Peyer's patch (tissue), 4 donors: ENCODE measurements around the gene GRIA3. TPM values are rescaled to one million over a fixed set of nuclear protein-coding genes. Genes with fewer than 3 reads are reported as not detected.

Experiments
- DNase-seq, 3 donors: peaks; one replicate each; pipeline ENCODE4 v3.0.0-alpha.2; 2017 to 2019
- H3K27ac ChIP-seq, 4 donors: fragments of 200-600 bp; sonication (generic); one replicate each; pipeline ENCODE4 v1.5.1; 2016 to 2019
- H3K27me3 ChIP-seq, 2 donors: fragments of 200-600 bp; sonication (generic); one replicate each; pipeline ENCODE4 v1.5.1; 2019
- H3K36me3 ChIP-seq, 3 donors: fragments of 200-600 bp; sonication (generic); one replicate each; pipeline ENCODE4 v1.5.1; 2016 to 2019
- H3K4me1 ChIP-seq, 4 donors: fragments of 200-600 bp; sonication (generic); one replicate each; pipeline ENCODE4 v1.5.1; 2016 to 2019
- H3K4me3 ChIP-seq, 4 donors: fragments of 200-600 bp; sonication (generic); 1 replicate in 3 of 4; 2 replicates in 1 of 4; pipeline ENCODE4 v1.5.1; 2016 to 2019; ENCODE audit warnings: mild to moderate bottlenecking in 1 of 4
- H3K9me3 ChIP-seq, 4 donors: fragments of 200-600 bp; sonication (generic); one replicate each; pipeline ENCODE4 v1.5.1; 2016 to 2019; ENCODE audit warnings: mild to moderate bottlenecking in 1 of 4
- CTCF ChIP-seq, 6 experiments: fragments of 450-650 bp in 4 of 6; fragments of 200-600 bp in 2 of 6; sonication (generic) in 1 of 6; IDR thresholded peaks; one replicate each; pipeline ENCODE4 v1.5.1; 2017 to 2019; ENCODE audit warnings: antibody characterized with exemption in 6 of 6, mild to moderate bottlenecking in 3 of 6, moderate library complexity in 1 of 6
- POLR2A ChIP-seq, 2 donors: fragments of 450-650 bp; IDR thresholded peaks; one replicate each; pipeline ENCODE4 v1.5.1; 2017; ENCODE audit warnings: antibody characterized with exemption in 2 of 2, mild to moderate bottlenecking in 2 of 2, moderate library complexity in 2 of 2
- total RNA-seq, 4 donors: library from RNA; depleted of rRNA; stranded (reverse); fragments of >200 nt; gene quantifications; one replicate each; pipeline ENCODE4 v1.1.0, GENCODE V29; 2016

The GRIA3 gene
- total RNA-seq, 4 donors from 2014 or later = 0.47 to 12.4 TPM; not detected in 2

DNA sequence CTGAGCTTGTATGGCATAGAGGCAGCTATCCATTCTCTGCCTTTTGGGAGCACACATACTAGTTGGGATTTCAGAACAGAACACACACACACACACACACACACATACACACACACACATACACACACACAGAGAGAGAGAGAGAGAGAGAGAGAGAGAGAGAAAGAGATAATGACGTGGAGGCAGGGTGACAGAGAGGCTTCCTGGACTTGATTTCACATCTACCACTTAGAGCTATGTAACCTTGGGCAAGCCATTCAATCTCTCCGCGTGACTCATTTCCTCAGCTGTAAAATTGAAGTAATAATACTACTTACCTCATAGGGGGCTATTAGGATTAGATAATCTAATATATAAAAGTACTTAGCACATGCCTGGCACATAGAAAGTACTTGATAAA lies 12.3 kb upstream of the GRIA3 start:
- Histone ChIP-seq H3K4me3 (no peak overlapping the region), H3K9me3 (no peaks in the 10 kb centered on the region), H3K27ac (no peak overlapping the region), H3K36me3 (no peaks in the 10 kb centered on the region), H3K27me3 (no peaks in the 10 kb centered on the region), H3K4me1 (no peaks in the 10 kb centered on the region)
- no peak for TF ChIP-seq CTCF (IDR thresholded peaks at IDR 0.05)
- no peak for TF ChIP-seq POLR2A (IDR thresholded peaks at IDR 0.05)
- DNase-seq = no peak

DNA sequence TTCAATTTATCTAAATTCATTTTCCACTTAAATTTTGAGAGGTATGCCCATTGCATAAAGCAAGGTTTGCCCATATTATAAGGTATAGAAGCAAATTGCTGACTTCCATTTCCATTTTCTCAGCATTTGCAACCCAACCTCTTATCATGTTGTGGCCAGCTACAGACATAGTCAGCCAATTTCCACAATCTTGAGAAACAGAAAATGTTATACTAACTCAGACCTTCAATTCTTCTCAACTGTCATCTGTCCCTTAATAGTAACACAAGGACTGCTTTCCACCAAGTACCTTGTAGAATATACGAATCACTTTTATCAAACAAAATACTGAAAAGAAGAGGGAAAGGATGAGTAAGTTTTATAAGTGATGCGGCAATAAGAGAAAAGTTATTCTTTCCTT lies 11.2 kb upstream of the GRIA3 start:
- no peaks in the 10 kb centered on the region for H3K36me3 ChIP-seq
- H3K9me3 ChIP-seq = no peaks in the 10 kb centered on the region
- no peak for DNase-seq
- no peak overlapping the region for H3K4me3 ChIP-seq
- H3K27me3 ChIP-seq = no peaks in the 10 kb centered on the region
- H3K4me1 ChIP-seq = no peaks in the 10 kb centered on the region
- TF ChIP-seq CTCF (IDR thresholded peaks at IDR 0.05) (no peak), POLR2A (IDR thresholded peaks at IDR 0.05) (no peak)
- H3K27ac ChIP-seq = no peak overlapping the region

GRCh38 chrX:123173833-123174232 lies 10.2 kb upstream of the GRIA3 start:
- Histone ChIP-seq H3K36me3 (no peaks in the 10 kb centered on the region), H3K9me3 (no peaks in the 10 kb centered on the region), H3K27ac (peak overlapping the region in 1 of 4 donors; percentile 39), H3K4me1 (no peaks in the 10 kb centered on the region), H3K27me3 (no peaks in the 10 kb centered on the region), H3K4me3 (no peak overlapping the region)
- DNase-seq = no peak
- peak in 2 of 6 experiments; percentile 49 to 63 for TF ChIP-seq CTCF (IDR thresholded peaks at IDR 0.05)
- TF ChIP-seq POLR2A (IDR thresholded peaks at IDR 0.05) = no peak

GRCh38 chrX:123175366-123176122 lies 8.5 kb upstream of the GRIA3 start:
- H3K27me3 ChIP-seq = no peaks in the 10 kb centered on the region
- no peaks in the 10 kb centered on the region for H3K4me1 ChIP-seq
- no peak overlapping the region for H3K27ac ChIP-seq
- no peaks in the 10 kb centered on the region for H3K36me3 ChIP-seq
- DNase-seq = no peak
- TF ChIP-seq POLR2A (IDR thresholded peaks at IDR 0.05) = no peak
- H3K9me3 ChIP-seq = no peaks in the 10 kb centered on the region
- no peak overlapping the region for H3K4me3 ChIP-seq

DNA sequence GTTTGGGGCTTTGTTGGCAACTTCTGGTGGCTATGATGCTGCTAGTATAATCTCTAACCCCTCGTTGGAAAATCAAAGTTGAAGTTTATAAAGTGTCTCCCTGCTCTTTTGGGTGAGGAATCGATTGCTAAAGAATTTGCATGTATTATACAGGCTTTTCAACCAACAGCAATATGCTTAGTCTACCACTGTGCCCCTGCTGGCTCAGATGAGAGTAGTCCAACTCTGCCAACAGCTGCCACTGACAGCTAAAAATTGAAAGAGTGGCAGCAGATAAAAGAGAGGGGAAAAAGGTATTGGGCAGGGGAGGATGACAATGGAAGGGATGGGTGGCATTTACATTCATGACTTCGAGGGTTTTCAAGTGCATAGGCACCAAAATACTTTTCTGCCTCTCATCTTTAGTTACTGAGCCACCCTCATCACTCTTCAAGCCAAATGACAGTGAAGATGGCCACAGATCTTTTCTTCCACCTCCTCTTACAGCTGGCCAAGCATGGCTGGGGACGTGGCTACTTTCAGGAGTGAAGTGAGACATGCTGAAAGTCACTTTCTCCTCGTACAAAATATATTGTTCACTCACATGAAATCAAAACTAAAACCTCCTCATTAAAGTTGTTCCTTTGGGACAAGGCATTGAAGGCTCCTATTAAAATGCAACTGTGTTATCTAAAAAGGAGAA lies 2.7 kb upstream of the GRIA3 start:
- Histone ChIP-seq H3K27ac (no peak overlapping the region), H3K9me3 (no peaks in the 10 kb centered on the region), H3K4me3 (no peak overlapping the region), H3K36me3 (no peaks in the 10 kb centered on the region), H3K27me3 (no peaks in the 10 kb centered on the region), H3K4me1 (no peaks in the 10 kb centered on the region)
- no peak for DNase-seq
- TF ChIP-seq POLR2A (IDR thresholded peaks at IDR 0.05) = no peak
- no peak for TF ChIP-seq CTCF (IDR thresholded peaks at IDR 0.05)

DNA sequence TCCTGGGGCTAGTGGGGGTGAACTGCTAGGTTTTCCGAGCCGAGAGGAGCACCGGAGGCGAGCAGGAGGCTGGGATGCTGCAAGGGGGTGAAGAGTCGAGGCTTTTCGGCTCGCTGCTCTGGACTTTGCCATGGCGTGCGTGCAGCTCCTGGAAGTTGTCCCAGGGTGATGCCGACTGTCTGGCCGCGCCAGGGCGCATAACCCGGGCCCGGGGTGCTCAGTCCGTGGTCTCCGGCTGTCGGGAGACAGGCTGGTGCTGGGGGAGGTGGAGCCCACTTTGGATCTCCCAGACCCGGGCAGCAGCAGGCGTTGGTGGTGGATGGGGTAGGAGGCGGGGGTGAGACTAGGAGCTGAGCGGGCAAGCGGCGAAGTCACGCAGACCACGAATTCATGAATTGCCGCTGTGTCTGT lies 793 bp downstream of the GRIA3 start:
- H3K4me3 ChIP-seq = peak overlapping the region in 3 of 4 donors; percentile 10 to 39 (median 31)
- DNase-seq = no peak

More for the DNA sequence above, 793 bp downstream of the GRIA3 start:
- Histone ChIP-seq H3K27ac (no peak overlapping the region), H3K27me3 (no peaks in the 10 kb centered on the region), H3K9me3 (no peaks in the 10 kb centered on the region), H3K4me1 (no peaks in the 10 kb centered on the region), H3K36me3 (no peaks in the 10 kb centered on the region)
- no peak for TF ChIP-seq CTCF (IDR thresholded peaks at IDR 0.05)
- TF ChIP-seq POLR2A (IDR thresholded peaks at IDR 0.05) = no peak
